Urothelium cell line (cell line): ENCODE measurements around the gene GTPBP8.
"Not testable (repeated sequence)": the region's sequence is repeated elsewhere in the genome, so short reads cannot be mapped to it uniquely, and the experiment has no call there.

Source experiments
- DNase-seq: peaks from one replicate; pipeline ENCODE4 v3.0.0; 2011; ENCODE audit warnings: low spot score, mixed read lengths
- FAIRE-seq: peaks from 2 replicates; lab custom pipeline; 2011; peaks lifted over from hg19 to GRCh38; lab: Jason Lieb, UNC

GTPBP8 gene

DNA sequence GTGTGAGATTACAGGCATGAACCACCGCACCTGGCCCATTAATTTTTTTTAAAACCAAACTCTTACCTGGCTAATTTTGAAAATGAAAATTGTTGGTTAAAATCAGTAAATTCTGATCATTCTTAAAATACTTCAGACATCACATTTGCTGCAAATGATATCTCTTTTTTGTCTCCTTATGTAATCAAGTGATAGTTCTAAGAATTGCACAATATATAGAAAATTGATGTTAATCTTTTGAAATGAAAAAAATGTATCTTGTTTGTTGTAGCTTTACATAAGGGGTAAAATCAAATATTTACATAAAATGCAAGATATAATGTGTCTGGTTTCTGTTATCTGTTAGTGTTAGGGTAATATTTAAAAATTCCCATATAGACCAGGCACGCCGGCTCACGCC, 5.0 kb downstream of the GTPBP8 start:
- DNase-seq (no peak), FAIRE-seq (no peak)

DNA sequence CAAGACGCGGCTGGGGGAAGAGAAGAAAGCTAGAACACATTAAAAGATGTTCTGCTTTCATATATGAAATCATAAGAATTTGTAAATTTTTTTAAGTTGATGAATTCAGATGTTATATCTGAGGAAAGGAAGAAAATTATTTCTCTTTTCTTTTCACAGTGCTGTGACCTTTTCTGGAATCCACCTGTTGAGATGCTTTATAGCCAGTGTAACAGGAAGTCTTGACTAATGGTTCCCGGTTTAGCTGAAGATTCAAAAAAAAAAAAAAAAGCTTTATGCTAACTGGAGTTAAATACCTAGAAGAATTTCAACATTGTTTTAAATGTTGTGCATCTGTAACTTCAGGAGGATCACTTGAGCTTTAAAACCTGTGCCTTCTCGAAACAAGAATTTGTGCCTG, 9.9 kb downstream of the GTPBP8 start:
- FAIRE-seq (no peak), DNase-seq (no peak)

DNA sequence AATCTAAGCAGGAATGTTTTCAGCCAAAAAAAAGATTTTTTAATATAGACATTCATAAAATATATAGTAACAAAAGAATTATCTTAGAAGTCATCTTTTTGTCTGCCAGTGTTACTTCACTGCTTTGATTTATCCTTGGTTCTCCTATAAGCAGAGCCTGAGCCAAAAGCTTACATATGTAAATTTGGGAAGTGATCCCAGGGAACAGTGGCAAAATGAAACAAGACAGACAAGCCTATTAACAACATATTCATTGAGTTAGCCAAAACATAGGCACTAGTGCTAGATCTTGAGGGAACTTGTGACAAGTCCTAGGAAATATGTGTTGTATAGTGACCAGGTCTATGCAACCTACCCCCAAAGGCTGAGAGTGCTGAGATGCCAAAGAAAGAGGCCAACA, 11.3 kb downstream of the GTPBP8 start:
- DNase-seq (no peak), FAIRE-seq (no peak)

DNA sequence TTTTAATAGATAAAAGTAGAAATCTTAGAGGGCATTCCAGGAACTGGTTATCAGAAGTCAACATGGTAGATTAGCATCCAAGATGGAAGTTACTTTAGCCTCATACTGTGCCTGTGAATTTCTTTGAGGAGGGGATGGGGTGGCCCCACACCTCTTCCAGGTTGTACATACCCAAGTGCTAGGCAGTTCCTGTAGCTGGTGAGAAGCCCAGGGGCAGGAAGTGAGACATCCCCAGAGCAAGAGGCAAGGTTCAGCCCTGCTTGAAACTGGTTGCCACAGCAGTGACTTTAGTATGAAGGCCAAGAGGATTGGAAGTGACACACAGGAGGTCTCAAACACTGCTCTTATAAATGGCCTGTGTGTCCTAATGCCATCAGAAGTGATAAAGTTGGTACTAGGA, 11.9 kb downstream of the GTPBP8 start:
- FAIRE-seq (peak; percentile 50), DNase-seq (no peak)

DNA sequence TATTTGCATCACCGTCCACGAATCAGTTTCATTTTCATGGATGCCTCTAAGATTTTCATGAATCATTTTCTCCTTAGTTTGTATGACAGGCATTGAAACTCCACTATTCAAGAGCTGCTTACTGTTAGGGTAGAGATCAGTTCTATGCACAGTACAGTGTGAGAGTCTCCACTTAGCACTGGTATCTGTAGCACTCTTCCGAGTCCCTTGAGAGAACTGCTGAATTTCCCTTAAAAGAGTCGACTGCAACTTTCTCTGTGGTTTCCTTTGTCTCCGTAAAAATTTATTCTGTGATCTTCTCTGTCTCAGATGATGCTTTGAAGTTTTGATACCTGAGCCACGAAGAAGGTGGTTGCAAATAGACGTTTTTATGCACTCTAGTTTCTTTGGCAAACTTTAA, 14.8 kb downstream of the GTPBP8 start:
- FAIRE-seq (no peak), DNase-seq (no peak)

DNA sequence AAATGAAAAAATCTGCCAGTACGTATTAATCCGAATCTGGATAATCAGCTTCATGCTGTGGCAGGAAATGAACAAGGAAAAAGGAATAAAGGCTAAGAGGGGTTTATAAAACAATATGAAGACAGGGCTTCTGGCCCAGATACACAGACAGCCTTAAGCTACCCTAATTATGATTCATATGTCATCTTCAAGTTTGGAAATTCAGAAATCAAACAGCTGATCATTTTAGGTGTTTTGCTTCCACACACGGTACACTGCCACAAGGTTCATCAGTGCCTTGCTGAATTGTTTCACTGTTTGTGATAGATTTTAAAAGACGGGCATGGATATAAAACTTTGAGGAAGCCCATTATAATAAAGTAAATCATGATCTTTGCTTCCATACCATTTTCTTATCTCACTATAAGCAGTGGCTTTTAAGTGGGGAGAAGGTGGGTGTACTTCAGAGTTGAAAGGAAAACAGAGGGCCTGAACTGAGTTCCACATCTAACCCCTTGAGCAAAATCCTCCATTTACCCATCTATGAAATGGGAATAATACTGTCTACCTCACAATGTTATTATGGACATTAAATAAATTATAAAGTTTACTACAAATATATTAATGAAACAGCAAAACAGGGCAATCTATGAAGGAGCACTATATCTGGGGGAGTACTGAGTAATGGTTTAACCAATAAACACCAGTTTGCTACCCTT, 15.7 kb downstream of the GTPBP8 start:
- FAIRE-seq (no peak), DNase-seq (no peak)

DNA sequence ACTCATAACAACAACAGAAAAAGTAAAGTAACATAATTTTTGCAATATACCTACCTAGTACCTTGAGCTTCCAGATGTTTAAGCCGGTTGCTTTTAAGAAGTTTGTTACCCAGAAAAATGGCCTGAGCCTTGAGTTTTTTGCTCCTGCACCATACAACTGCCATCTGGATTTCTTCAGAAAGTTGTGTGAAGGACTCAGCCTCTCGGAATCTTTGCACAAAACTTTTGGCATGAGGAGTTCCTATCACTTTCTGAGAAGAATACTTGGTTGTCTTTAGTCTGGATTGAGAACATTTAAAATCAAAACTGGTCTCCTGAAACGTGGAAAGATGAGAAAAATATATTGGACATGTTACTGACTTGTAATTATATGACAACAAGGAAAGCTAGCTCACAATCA, 17.3 kb downstream of the GTPBP8 start:
- no peak for FAIRE-seq
- DNase-seq, result no peak

DNA sequence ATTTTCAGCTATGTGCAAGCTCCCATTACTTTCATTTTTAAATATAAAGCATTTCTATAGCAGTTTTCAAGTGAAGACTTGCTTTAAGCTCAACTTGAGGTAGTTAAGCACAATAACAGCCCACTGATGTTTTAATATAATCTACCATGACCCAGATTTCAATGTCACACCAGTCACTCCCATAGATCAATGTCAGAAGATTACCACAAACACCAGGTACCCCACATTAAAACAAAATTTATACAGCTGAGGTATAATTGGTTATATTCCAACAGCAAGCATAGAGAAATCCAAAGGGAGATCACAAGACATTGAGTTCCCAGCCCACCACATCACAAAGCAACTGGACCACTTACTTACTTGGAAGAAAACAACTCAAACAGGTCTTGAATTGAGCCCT, 22.8 kb downstream of the GTPBP8 start:
- FAIRE-seq (no peak), DNase-seq (no peak)

DNA sequence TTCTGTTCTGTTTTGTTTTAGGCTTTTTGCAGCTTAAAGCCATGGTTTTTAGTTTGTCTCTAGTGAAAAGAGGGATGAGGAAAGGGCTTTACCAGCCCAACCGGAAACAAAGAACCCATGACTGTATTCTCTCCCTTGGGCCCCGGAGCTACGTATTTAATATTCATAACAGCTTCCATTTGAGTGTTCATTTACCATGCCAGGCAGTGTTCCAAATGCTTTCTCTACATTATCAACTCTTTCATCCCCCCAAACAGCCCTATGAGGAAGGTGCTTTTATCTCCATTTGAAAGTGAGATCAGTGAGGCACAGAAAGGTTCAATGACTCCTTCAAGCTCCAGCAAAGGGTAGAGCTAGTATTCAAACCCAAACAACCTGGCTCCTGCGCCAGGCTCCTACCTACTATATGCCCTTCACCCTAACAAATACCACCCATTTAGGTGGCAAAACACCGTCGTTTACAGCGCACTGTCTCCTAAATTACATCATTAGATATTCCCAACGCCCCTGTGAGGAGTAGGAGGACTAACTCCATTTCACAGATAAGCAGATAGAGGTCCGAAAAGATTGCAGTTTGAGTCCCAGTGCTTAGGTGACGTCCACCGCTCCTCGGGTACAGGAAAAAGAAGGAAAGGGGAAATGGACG, 27.9 kb downstream of the GTPBP8 start:
- FAIRE-seq, result no peak
- peak; percentile 7 for DNase-seq

DNA sequence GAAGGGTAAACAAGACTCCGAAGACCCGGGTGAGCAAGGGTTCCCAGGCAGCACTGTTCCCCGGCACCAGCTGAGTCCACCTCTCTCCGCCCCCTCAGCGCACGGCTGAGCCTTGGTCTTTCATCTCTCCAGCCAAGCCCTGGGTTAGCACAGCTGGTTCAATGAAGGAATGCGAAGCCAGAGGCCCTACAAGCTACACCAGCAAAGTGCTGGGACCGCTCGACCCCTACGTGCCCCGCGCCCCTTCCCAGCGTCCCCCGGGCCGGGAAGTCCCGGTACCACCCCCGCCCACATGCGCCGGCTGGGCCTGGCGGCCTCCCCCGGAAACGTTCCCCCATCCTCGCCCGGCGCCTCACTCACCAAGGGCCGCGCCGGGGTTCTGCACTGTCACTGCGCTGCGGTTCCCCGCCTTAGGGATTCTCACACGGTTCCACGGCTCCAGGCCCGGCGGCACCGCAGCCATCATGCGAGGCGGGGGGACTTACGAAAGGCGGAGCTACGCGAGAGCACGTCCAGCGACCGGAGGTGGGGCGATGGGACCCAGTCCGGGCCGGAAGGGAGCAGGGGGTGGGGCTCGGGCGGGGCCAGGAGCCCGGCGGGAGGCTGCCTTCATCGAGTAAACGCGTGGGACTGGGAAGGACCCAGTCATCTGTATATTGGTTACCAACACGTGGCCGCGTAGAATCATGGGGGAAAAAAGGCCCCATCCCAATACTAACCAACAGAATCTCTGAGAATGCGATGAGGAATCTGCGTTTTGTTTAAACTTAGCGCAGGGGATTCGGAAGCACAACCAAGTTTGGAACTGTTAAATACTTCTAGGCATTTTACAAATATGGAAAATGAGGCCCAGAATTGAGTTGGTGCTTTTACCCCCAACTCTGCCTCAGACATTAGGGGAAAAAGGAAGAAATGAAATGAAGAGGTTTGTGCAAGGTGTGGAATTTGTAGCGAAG, 28.7 kb downstream of the GTPBP8 start:
- FAIRE-seq, result peak; percentile 94
- DNase-seq, result peak; percentile 99

DNA sequence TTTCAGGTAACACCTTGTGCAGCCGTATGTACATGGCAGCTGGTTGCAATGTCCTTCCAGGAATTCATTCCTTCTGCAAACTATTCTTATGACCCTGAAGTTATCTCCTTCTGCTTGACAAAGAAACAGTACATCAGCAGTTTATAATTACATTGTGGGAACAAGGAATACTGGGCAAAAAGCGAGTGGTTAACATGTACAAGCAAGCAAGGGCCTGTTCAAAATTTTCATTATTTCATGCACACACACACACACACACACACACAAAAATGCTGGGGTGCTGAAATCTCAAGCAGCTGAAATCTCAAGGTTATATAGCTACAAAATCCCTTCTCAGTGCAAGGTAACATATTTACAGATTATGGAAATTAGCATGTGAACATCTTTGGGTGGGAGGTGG, 30.7 kb downstream of the GTPBP8 start:
- FAIRE-seq, result no peak
- DNase-seq, result no peak

DNA sequence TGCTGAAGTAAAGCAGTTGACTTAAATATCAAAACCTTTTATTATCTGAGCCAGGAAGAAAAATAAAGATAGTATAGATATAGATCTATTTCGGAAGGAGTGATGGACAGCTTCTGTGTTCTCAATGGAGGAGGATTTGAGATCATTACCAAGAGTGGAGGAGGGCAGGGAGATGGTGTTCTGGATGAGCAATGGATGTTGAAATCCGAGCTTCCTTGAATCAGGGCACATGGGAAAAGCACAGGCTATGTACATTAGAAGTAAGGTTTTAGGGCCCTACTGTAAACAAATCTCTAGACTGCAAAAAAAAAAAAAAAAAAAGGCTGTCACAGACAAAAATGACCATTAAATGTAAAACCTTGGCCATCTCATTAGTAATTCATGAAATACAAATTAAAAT, 43.2 kb downstream of the GTPBP8 start:
- DNase-seq (no peak), FAIRE-seq (no peak)

DNA sequence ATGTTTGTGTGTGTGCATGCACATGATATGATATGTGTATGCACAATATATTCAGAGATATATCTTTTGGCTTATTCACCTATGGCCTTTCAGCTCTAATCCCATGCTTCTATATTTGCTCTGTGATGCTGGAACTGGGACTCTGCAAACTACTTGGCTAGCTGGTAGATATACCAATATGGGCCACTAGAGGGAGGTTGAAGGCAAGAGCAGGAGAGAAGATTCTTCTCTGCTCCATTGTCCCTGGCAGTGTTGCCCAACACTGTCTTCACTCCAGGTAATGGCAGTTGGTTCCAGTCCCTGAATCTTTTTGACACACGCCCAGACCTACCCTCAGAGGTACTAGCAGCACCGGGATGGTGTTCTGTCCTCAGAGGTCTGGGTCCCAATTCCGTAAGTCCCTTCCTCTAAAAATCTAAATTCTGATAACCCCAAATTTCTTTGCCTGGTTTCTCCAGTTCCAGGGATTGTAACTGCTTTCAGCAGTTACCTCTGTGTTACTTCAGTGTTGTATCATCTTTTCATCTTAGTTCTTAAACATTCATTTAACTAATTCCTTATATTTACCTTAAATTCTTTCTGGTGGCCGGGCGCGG, 44.7 kb downstream of the GTPBP8 start:
- FAIRE-seq (no peak), DNase-seq (peak; percentile 77)

DNA sequence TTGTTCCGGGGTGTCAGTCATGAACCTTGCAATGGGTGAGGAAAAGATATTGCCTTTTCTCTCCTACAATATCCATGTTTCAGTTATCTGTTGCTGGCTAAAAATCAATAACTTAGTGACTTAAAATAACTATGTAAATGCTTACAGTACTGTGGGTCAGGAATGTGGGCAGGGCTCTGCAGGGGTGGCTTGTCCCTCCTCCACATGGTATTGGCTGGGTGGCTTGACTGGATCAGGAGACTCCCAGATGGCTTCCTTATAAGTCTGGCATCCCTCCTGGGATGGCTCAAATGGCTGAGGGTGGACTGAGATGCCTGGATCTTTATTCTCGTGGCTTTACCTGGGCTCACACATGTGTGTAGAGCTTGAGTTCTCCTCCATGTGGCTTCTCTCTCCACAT, 47.5 kb downstream of the GTPBP8 start:
- FAIRE-seq (no peak), DNase-seq (no peak)

DNA sequence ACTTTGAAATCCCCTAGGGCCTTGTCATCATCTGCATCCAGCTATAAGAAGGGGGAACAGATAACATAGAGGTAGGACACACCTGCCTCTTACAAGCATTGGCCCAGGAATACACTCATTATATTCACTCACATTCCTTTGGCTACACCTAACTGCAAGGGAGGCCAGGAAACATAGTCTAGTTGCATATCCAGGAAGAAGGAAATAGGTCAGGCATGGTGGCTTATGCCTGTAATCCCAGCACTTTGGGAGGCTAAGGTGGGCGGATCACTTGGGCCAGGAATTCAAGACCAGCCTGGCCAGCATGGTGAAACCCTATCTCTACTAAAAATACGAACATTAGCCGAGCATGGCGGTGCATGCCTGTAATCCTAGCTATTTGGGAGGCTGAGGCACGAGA, 48.8 kb downstream of the GTPBP8 start:
- FAIRE-seq (no peak), DNase-seq (no peak)

DNA sequence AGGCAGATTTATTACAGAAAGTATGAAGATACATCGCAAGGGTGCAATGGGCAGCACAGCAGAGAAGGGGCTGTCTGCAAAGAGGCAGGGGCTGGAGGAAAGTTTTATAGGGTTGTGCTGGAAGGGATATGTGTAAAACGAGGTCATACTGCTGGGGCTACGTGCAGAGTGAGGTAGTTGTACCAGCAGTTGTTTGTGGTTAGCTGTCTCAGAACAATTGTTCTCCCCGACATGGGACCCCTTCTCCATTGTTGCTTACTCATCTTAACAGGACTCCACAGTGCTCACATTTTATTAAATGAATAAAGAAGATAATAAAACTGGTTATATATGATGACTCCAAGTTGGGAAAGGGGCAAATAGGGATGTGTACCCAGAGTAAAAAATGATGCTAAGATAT, 49.4 kb downstream of the GTPBP8 start:
- FAIRE-seq (no peak), DNase-seq (no peak)

DNA sequence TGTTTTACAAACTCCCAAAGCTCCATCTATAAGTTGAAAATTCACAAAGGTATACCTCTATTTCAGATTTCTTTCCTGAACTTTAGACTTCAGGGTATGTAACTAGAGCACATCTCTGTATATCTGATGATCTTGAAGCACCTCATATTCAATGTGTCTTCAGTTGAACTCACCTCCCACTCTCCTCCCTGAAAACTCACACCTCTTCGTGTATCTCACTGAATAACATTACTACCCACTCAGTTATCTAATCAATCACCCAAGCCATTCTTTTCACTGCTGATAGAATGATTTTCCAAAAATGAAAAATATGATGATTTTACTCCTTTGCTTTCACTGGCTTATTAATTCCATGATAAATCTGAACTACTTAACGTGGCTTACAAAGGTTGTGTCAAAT, 52.9 kb downstream of the GTPBP8 start:
- DNase-seq (no peak), FAIRE-seq (no peak)

DNA sequence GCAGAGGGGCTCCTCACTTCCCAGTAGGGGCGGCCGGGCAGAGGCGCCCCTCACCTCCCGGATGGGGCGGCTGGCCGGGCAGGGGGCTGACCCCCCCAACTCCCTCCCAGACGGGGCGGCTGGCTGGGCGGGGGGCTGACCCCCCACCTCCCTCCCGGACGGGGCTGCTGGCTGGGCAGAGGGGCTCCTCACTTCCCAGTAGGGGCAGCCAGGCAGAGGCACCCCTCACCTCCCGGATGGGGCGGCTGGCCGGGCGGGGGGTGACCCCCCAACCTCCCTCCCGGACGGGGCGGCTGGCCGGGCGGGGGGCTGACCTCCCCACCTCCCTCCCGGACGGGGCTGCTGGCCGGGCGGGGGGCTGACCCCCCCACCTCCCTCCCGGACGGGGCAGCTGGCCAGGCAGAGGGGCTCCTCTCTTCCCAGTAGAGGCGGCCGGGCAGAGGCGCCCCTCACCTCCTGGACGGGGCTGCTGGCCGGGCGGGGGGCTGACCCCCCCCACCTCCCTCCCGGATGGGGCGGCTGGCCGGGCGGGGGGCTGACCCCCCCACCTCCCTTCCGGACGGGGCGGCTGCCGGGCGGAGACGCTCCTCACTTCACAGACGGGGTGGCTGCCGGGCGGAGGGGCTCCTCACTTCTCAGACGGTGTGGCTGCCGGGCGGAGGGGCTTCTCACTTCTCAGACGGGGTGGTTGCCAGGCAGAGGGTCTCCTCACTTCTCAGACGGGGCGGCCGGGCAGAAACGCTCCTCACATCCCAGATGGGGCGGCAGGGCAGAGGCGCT, 55.6 kb downstream of the GTPBP8 start:
- not testable (repeated sequence) for FAIRE-seq, DNase-seq

DNA sequence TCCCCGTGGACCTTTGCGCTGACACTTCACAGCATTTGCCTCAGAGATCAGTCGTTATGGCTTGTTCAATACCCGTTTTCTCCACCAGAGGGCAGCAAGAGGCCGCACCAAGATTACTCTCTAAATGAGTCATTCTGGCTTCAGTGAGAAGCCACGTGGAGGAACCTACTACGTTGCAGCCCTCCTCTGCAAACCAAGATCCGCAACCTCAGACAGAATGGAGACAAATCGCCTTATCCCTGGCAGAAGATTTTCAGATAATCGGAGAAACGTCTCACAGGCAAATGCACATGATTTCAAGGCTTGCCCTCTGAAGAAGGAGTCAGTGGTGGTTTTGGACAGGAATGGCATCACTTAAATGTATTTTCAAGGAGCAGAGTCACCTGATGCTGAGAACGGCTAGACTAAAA, 60.5 kb downstream of the GTPBP8 start:
- peak; percentile 85 for DNase-seq

More for the DNA sequence above, 60.5 kb downstream of the GTPBP8 start:
- no peak for FAIRE-seq
